ENCODE results near the gene MYRF. TPM values are rescaled to one million over a fixed set of nuclear protein-coding genes. Genes with fewer than 3 reads are reported as not detected.
A peak's percentile ranks its signal among the peaks of the same experiment; 100 is the strongest.

The MYRF gene
- total and polyA plus RNA-seq, 9 of the 15 experiments (the other 6 are each of a cell fraction or from before 2014, with no cell fraction given): 2.3 to 25.8 (median 7.1) TPM

DNA sequence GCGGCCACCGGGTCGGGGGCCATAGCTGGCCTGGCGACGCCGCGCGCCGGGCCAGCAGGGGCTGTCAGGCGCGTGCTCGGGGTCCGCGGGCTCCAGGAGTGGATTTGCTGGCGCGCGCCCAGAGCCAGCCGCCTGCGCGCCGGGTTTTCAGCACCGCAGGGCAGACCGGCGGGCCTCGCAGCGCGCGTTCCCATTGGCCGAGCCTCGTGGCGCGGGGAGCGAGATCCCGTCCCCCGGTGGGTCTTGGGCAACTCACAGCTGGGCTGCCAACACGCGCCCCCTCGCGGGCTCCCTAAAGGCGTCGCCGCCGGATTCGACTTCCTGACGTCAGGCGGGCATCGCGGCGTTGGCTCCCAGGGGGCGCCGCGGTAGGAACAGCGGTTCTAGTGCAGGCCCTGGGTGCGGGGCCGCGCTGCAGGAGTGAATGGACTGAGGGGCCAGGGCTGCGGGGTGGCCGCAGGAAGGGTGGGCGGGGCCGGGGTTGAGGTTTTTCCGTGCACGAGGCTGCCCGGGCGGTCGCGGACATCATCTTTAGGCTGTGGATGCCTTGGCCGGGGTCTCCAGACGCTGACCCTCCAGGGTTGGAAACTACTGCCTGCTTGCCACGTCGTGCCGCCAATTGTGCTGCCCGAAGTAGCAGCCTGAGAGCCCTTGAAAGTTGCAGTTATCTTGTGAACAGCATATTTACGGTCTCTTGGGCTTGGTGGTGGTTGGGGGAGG lies 64.5 kb downstream of the MYRF start, which contains the start of gene FADS1 (continued):
- TF ChIP-seq SMARCA4 (IDR thresholded peaks at IDR 0.05): no peak
- no peak for TF ChIP-seq ATF6 (CRISPR knock-in tag; IDR thresholded peaks at IDR 0.05)
- TF ChIP-seq EP300 (IDR thresholded peaks at IDR 0.05; ENCODE audit: low read length): peak; percentile 42; the same call in 1 of the 2 replicates
- no peak for TF ChIP-seq TOE1 (IDR thresholded peaks at IDR 0.05; ENCODE audit: borderline replicate concordance)
- TF ChIP-seq TOE1 (CRISPR knock-in tag; IDR thresholded peaks at IDR 0.05; ENCODE audit: borderline replicate concordance, low read depth): no peak
- no peak for TF ChIP-seq TRIM25 (IDR thresholded peaks at IDR 0.05; ENCODE audit: borderline replicate concordance)
- TF ChIP-seq, protein P1, sequence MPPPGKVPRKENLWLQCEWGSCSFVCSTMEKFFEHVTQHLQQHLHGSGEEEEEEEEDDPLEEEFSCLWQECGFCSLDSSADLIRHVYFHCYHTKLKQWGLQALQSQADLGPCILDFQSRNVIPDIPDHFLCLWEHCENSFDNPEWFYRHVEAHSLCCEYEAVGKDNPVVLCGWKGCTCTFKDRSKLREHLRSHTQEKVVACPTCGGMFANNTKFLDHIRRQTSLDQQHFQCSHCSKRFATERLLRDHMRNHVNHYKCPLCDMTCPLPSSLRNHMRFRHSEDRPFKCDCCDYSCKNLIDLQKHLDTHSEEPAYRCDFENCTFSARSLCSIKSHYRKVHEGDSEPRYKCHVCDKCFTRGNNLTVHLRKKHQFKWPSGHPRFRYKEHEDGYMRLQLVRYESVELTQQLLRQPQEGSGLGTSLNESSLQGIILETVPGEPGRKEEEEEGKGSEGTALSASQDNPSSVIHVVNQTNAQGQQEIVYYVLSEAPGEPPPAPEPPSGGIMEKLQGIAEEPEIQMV (tag; conservative IDR thresholded peaks at IDR 0.05; ENCODE audit: low read depth): no peak
- TF ChIP-seq SNAPC5 (CRISPR knock-in tag; IDR thresholded peaks at IDR 0.05): no peak
- no peak for TF ChIP-seq GATA2 (CRISPR knock-in tag; IDR thresholded peaks at IDR 0.05)
- TF ChIP-seq ZNF778 (CRISPR knock-in tag; IDR thresholded peaks at IDR 0.05): no peak
- no peak for TF ChIP-seq ZNF232 (CRISPR knock-in tag; IDR thresholded peaks at IDR 0.05)
- TF ChIP-seq ZNF75A (CRISPR knock-in tag; IDR thresholded peaks at IDR 0.05): no peak
- TF ChIP-seq IRF2 (CRISPR knock-in tag; IDR thresholded peaks at IDR 0.05): no peak
- TF ChIP-seq SIRT6 (IDR thresholded peaks at IDR 0.05; ENCODE audit: low read depth, low read length): no peak
- no peak for TF ChIP-seq HBP1 (CRISPR knock-in tag; IDR thresholded peaks at IDR 0.05)
- TF ChIP-seq, protein P2, sequence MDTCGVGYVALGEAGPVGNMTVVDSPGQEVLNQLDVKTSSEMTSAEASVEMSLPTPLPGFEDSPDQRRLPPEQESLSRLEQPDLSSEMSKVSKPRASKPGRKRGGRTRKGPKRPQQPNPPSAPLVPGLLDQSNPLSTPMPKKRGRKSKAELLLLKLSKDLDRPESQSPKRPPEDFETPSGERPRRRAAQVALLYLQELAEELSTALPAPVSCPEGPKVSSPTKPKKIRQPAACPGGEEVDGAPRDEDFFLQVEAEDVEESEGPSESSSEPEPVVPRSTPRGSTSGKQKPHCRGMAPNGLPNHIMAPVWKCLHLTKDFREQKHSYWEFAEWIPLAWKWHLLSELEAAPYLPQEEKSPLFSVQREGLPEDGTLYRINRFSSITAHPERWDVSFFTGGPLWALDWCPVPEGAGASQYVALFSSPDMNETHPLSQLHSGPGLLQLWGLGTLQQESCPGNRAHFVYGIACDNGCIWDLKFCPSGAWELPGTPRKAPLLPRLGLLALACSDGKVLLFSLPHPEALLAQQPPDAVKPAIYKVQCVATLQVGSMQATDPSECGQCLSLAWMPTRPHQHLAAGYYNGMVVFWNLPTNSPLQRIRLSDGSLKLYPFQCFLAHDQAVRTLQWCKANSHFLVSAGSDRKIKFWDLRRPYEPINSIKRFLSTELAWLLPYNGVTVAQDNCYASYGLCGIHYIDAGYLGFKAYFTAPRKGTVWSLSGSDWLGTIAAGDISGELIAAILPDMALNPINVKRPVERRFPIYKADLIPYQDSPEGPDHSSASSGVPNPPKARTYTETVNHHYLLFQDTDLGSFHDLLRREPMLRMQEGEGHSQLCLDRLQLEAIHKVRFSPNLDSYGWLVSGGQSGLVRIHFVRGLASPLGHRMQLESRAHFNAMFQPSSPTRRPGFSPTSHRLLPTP (IDR thresholded peaks at IDR 0.05; ENCODE audit: borderline replicate concordance, extremely low read depth, insufficient read length): no peak

All from K562 (cell line).